Medulla oblongata (tissue), 1 donor: ENCODE results near the gene UBE3A.
"Not testable (repeated sequence)": the region's sequence is repeated elsewhere in the genome, so short reads cannot be mapped to it uniquely, and the experiment has no call there.

ENCODE experiments used
- DNase-seq: peaks from one replicate; pipeline ENCODE4 v3.0.0-alpha.2; 2015; ENCODE audit errors: extremely low spot score

The UBE3A gene

GRCh38 chr15:25438601-25439368 is at the start of gene UBE3A:
TSS of gene UBE3A (minus strand) at chr15:25439024. CDS start at chr15:25409107, 29,917 bp downstream.
- peak; percentile 96 for DNase-seq

- no peak for DNase-seq
These were observed 48.5 kb upstream of the UBE3A start for GRCh38 chr15:25487226-25487884.

GRCh38 chr15:25486051-25486450 is 47.2 kb upstream of the UBE3A start:
- DNase-seq: no peak

- DNase-seq: peak; percentile 40
These were observed 42.5 kb upstream of the UBE3A start for GRCh38 chr15:25481208-25481859.

- no peak for DNase-seq
These were observed 39.5 kb upstream of the UBE3A start for GRCh38 chr15:25478313-25478712.

- no peak for DNase-seq
These were observed 39.0 kb upstream of the UBE3A start for GRCh38 chr15:25477816-25478215.

- no peak for DNase-seq
These were observed 35.4 kb upstream of the UBE3A start for GRCh38 chr15:25474251-25474650.

GRCh38 chr15:25470230-25470629 is 31.4 kb upstream of the UBE3A start:
- DNase-seq: no peak

GRCh38 chr15:25469377-25469776 is 30.6 kb upstream of the UBE3A start:
- DNase-seq: no peak

- no peak for DNase-seq
These were observed 29.8 kb upstream of the UBE3A start for GRCh38 chr15:25468611-25469010.

GRCh38 chr15:25465835-25466234 is 27.0 kb upstream of the UBE3A start:
- DNase-seq: no peak

GRCh38 chr15:25464784-25465183 is 26.0 kb upstream of the UBE3A start:
- DNase-seq: no peak

GRCh38 chr15:25464383-25464782 is 25.6 kb upstream of the UBE3A start:
- DNase-seq: no peak

GRCh38 chr15:25456196-25456595 is 17.4 kb upstream of the UBE3A start:
- no peak for DNase-seq

GRCh38 chr15:25455226-25455625 is 16.4 kb upstream of the UBE3A start:
- no peak for DNase-seq

GRCh38 chr15:25454771-25455170 is 15.9 kb upstream of the UBE3A start:
- DNase-seq: no peak

GRCh38 chr15:25453246-25453645 is 14.4 kb upstream of the UBE3A start:
- DNase-seq: not testable (repeated sequence)

GRCh38 chr15:25451501-25451900 is 12.7 kb upstream of the UBE3A start:
- no peak for DNase-seq

GRCh38 chr15:25450163-25450562 is 11.3 kb upstream of the UBE3A start:
- DNase-seq: no peak

- no peak for DNase-seq
These were observed 7.3 kb upstream of the UBE3A start for GRCh38 chr15:25446076-25446475.

- DNase-seq: no peak
These were observed 6.6 kb upstream of the UBE3A start for GRCh38 chr15:25445412-25445811.

- no peak for DNase-seq
These were observed 2.3 kb upstream of the UBE3A start for GRCh38 chr15:25441111-25441510.

GRCh38 chr15:25439369-25439836 is 579 bp upstream of the UBE3A start:
- DNase-seq: peak; percentile 36
